ENCODE results near the gene ACVR1B.
A peak's percentile ranks its signal among the peaks of the same experiment; 100 is the strongest.

Gene ACVR1B

DNA sequence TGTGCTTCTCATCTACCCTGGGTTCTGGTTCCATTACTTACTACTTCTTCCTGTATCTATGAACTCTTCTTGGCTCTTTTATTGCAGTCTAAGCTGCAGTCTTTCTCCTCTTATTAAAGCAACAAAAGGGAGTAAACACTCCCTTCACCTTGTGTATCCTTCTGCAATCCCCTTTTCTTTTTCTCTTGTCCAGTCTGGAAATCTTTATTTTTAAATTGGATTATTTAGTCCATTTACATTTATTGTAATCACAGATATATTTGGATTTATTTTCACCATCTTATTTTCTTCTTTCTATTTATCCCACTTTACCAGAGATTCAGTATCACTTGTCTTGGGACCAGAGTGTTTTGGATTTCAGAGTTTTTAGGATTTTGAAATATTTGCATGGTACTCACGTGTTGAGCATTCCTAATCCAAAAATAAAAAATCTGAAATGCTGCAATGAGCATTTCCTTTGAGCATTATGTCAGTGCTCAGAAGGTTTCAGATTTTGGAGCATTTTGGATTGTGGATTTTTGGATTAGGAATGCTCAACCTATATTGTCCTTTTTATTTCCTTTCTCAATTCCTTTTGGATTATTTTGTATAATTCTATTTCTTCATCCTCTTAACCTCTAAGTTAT is 6.8 kb upstream of the ACVR1B start:
- DNase-seq = no peak

DNA sequence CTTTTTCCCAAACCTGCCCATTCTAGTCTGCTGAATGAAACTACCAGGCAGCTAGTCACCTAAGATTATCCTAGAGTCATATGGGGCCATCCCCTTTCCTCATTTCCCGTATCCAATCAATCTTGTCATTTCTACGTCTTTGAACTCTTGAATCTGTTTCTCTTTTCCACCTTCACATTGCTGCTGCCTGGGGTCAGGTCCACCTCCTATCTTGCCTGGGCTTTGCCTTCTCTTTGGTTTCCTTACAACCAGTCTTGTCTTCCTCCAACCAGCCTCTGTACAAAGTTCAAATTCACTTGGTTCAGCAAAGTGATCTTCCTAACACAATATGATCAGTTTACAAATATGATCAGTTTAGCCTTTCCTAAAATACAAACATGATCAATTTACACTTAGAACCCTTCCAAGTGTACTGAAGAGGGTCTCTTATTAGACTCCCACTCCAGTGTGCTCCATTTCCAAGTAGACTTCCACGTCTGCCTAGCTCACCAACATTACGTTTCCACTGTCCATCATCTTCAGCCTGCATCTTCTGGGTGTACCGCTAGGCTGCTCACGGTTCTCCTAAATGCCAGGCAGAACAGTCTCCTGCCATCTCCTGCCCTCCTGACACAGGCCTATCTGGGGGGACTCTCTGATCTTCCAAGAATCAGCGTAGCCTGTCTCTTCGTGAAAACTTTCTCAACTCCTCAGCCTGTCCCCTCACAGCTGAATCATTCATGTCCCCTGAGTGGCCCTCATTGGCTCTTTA is 4.1 kb upstream of the ACVR1B start:
- no peak for DNase-seq

DNA sequence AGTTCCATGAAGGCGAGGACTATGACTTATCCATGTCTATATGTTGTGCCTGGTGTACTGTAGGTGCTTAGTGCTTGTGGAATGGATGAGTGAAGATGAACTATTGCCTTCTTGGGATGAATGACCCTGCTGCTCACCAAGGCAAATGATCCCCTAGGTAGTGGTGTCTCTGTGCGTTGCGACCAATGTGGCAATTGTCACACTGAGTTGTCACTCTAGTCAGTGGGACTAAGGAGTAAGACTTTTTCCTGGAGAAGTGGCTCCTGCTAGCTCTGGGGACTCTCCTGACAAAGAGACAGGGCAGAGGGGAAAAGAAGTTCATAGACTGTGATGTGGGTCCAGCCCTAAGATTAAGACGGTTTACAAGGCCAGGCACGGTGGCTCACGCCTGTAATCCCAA is 3.4 kb upstream of the ACVR1B start:
- no peak for DNase-seq

DNA sequence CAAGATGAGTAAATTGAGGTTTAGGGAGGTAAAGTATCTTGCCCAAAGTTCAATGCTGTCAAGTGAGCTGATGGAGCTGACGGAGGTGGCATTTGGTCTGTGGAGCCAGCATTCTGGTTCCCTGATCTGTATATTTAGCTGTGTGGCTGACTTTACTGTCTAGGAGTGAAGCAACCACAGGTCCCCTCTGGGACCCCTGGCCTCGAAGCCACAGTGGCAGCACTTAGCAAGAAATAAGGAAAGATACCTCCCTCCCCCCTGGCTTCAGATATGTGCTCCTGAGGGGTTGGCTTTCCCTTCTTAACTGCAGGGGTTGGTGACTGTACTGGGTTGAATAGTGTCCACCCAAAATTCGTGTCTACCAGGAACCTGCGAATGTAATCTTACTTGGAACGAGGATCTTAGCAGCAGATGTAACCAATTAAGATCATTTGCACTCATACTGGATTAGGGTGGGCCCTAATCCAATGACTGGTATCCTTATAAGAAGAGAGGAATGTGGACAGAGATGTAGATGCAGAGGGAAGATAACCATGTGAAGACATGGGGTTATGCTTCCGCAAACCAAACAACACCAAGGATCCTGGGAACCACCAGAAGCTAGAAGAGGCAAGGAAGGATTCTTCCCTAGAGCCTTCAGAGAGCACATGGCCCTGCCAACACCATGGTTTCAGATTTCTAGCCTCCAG is 2.0 kb upstream of the ACVR1B start:
- no peak for DNase-seq

DNA sequence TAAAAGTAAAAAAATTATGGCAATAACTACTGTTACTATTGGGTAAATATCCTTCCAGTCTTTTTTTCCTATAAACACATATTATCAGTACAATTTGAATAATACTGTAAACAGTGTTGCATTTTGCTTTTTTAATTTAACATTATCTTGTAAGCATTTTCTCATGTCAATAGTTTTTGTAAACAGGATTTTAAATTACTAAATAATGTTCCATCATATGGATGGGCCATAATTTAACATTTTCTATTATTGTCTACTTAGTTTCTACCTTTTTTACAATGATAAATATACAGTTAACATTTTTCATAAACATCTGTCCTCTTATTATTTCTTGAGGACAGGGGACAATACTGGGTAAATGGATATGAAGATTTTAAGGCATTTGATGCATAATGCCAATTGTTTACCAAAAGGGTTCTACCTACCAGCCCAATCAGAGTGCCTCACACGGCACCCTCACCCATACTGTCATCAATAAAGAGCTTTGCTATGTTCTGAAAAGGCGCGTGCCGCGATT is 759 bp upstream of the ACVR1B start:
- DNase-seq = no peak

DNA sequence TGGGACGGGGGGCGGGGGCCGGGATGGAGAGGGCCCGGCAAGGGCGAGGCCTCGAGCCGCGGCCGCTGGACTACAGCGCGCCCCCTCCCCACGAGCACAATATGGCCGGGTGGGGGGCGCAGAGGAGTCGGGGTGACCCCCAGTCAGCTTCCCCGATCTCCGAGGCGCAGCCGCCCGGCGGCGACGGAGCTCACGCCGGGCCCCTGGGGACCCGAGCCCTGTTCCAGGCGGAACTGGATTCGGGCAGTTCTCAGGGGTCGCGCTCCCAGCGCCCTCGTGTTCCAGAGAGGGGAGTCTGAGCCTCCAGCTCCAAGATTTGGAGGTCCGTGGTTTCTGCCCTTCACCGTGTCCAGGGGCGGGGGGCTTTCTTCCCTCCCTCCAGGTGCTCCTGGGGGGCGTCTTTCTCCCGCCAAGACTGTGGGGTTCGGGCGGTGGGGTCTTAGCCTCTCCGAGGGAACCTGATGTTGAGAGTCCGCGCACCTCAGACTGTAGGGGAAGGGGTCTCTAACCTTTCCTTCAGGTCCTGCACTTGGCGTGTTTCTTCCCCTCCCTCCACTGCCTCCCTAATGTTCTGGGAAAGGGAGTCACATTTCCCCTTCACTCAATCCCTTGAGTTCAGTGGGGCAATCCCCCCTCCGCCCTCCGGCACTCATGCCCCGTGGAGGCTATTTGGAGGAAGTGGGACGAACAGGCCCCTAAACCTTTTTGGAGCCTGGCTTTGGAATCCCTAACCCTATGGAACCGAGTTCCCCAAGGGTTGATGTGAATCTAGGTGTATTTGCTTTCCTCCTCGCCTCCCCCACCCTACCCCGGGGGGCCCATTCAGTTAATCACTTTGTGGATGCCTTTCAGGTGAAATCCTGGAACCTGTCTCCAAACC is 584 bp downstream of the ACVR1B start:
- peak; percentile 15 to 20 for DNase-seq

DNA sequence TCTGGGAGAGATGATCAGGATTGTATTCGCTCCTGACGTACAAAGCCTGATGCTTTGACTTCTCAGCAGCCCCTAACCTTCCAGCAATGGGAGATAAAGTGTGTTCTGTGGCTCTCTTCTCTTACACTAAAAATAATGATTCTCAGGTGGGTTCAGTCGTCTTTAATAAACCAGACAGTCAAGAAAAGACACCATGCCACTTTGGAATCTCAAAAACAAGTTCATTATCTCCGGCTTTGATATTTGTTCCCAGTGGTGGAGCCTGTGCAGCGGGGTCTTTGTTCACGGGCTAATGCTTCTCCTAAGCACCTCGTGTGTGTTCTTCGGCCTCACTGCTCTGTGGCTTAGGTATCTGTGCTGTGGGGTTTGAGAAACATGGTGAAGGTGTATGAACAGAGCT is 1.6 kb downstream of the ACVR1B start:
- no peak for DNase-seq

DNA sequence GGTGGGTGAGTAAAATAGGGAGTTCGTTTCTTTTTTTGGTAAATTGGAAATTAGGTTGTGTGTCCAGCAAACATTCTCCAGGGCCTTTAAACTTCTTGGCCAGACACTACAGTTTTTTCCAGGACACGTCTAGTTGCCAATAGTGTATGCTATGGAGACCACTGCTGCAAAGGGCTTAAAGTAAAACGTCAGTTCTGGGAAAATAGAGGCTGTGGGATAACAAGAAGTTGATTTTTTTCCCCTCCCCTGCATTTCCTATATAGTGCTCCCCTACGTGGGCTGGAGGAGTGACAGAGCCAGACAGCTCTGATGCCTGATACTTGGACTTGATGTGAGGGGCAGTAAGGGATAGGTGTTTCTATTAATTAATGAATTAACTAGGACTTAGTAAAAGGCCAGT is 2.4 kb downstream of the ACVR1B start:
- DNase-seq = no peak

DNA sequence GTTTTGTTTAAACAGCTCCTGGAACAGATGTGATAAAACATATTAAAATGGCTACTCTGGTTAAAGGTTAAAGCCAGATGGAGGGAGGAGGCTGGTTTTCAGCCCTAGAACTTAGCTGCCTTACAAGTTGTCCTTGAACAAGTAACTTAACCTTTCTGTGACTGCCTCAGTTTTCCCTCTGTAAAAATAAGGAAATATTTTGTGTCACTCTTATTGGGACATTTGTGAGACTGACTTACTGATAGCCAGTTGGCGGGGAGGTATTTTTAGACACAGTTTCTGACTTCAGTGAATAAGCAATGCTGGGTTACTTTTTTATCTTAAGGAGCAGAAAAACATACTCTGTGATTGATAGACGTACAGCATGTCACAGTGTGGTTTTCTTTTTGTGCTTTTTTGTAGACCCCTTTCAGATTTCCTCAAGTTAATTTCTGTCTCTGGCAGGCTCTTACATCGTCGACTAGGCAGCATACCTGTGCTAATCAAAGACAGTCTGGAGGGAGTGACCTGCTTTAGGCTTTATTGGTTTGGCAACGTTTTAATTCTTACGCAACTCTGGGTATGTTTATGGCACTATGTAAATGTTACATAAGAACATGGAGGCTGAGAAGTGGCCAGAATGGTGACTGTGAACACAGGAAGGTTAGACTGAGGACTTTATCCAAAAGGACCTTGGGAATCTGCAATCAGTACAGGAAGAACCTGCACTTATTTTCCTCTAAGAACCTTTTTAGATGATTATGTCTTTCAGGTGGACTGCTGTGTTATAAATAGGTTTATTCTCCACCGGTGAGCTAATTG is 3.3 kb downstream of the ACVR1B start:
- DNase-seq = no peak

DNA sequence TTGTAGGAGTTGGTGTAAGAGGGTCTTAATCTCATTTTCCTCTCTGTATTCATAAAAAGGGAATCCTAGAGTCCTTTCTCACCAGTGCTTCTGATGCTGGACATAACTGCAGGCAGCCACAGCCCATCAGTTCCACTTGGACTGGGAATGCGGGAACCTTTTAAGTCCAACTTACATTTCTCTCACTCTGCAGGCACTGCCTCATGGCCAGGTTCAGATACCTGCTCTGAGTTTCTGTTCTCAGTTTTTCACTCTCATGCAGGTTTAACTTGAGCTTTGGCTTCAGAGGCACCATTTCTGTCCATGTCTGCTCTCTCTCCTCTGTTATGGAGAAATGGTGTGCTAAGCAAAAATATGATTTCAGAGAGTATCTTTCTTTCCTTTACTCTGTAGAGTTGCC is 4.2 kb downstream of the ACVR1B start:
- DNase-seq = no peak

DNA sequence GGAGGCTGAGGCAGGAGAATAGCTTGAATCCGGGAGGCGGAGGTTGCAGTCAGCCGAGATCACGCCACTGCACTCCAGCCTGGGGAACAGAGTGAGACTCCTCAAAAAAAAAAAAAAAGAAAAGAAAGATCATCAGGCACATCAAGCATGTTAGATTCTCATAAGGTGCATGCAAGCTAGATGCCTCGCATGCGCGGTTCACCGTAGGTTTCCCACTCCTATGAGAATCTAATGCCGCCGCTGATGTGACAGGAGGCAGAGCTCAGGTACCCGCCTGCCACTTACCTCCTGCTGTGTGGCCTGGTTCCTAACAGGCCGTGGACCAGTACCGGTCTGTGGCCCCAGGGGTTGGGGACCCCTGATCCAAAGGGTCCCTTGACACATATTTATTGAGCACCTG is 7.0 kb downstream of the ACVR1B start:
- no peak for DNase-seq

DNA sequence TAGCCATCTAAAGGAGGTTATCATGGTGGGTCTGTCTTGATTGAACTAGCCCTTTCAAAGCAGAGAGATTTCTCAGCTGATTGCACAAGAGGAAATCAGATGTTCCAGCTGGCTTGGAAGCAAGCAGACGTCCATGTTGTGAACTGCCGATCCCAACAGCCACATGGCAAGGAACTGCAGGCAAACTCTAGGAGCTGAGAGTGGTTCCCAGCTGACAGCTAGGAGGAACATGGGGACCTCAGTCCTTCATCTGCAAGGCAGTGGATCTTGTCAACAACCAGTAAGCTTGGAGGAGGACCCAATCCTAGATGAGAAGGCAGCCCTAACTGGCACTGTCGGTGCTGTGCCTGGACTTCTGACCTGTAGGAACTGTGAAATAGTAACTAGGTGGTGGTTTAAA is 7.7 kb downstream of the ACVR1B start:
- no peak for DNase-seq

DNA sequence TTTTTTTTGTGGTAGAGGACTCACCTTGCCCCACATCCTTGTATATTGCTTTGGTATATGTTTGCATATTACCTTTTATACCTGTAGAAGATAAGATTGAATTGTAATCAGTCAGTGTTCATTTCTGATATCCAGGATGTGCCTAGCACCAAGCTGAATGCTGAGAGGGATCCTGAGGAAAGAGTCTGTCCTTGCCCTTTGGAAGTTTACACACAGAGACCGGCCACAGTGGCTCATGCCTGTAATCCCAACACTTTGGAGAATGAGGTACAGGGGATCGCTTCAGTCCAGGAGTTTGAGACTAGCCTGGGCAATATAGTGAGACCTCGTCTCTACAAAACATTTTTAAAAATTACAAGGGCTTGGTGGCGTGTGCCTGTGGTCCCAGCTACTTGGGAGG is 8.4 kb downstream of the ACVR1B start:
- no peak for DNase-seq

DNA sequence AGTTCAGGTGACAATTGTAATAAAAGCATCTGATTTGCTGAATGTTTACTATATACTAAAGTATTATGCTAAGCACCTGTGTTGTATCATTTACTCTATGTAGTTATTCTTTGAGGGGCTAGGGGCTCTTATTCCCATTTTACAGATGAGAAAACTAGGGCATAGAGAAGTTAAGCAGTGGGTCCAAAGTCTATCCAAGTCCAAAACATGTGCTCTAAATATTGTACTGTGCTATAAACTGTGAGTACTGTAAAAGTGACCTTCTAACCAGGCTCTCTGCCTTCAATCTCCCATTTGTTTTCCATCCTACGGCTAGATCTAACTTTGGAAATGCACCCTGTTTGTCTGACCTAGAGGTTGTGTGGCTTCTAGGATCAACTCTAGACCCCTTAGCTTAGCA is 9.0 kb downstream of the ACVR1B start:
- no peak for DNase-seq

DNA sequence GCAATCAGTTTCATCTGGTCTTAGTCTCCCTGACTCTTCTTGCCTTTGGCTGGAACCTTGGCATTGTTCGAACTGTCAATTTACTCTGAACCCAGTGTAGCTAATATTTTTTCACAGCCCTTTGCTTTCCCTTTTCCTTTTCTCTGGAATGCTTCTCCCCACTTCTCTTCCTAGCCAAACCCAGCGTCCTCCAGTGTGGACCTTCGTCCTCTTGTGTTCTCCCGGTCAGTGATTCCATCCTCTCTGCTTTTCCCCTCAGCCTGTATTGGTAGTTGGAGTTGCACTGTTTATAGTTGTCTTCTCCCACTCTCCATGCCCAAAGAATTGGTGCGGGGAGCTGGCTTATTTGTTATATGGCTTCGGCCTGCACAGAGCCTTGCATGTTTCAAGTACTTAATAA is 9.4 kb downstream of the ACVR1B start:
- no peak for DNase-seq

DNA sequence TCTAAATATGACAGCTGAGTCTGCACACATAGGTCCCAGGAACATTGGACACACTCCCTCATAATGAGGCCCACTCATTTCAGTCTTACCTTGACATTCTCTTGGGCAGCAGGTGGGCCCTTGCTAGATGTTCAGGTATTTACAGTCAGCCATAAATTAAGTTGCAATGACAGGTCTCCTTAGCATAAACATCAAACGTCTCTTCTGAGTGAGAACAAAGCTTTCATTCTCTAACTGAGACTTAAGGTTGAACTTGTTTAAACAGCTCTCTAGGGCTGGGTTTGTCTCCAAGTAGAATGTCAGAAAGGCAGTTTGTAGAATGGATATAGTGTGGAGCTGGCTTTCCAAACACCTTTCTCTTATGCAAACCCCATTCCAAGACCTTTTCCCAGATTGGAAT is 10.3 kb downstream of the ACVR1B start:
- DNase-seq = no peak

DNA sequence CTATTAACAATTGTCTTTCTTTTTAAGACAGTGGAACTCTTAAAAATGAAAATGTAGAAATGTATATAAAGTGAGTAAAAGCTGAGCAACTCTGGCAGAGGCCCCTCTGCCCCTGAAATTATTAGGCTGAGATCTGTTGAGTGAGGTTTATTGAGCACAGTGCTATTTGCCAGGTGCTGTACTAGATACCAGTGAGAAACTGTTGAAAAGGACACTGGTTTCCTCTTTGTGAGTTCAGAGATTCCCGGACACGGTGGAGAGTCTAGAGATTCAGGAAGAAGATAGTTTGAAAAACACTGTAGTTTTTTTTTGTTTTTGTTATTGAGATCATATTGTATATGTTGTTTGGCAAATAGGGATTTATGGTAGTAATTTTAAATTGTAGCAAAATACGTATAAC is 11.2 kb downstream of the ACVR1B start:
- no peak for DNase-seq

DNA sequence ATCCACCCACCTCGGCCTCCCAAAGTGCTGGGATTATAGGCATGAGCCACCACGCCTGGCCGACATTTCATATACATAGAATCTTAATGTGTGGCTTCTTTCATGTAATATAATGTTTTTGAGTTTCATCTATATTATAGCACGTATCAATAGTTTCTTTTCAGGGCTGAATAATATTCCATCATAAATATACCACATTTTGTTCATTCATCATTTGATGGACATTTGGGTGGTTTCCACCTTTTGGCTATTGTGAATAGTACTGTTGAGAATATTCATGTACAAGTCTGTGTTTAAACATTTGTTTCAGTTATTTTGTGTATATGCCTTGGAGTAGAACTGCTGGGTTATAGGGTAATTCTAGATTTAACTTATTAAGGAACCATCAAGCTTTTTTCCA is 12.0 kb downstream of the ACVR1B start:
- DNase-seq = no peak

DNA sequence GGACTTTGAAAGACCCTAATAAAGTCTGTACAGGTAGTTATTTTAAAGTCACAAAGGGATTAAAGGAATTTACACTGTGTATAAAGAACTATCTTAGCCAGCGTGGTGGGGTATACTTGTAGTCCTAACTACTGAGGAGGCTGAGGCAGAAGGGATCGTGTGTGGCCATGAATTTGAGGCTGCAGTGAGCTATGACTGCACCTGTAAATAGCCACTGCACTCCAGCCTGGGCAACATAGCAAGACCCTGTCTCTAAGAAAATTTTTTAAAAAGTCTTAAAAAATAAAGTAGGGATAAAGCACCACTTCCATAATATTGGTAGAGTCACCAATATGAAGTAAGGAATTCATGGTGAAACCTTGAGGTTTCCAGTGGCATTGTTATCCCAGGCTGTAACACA is 18.1 kb downstream of the ACVR1B start:
- no peak for DNase-seq

DNA sequence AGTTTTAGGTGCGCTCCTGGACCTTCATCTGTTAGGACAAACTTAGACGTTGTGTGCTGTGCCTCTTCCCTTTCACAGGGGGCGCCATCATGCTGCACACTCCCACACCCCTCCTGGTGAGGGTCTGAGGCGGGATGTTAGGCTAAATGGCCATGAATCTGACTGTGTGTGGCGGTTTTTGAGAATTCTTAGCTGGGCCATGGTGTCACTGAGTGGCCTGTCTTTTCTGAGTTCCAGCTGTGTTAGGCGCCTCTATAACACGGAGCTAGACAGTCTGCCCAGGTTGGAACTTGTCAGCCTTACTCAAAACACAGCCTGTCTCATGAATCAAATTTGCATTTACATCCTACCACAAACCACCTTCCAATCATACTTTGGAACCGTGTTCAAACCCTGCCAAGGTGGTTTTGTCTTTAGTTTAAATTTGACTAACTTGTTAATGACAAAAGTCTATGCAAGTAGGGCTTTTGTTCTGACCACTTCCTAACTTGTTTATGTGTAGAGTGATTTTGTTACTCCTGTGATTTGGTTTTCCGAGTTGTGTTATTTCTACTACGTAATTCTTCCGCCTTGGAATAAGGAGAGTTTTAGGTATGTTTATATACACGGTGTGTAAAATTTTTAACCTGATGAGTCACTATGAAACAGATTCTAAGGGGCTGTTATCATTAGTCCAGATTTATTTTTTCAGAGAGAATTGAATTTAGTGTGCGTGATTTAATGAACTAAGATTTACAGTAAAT is 19.6 kb downstream of the ACVR1B start:
- DNase-seq = peak; percentile 16 to 24

DNA sequence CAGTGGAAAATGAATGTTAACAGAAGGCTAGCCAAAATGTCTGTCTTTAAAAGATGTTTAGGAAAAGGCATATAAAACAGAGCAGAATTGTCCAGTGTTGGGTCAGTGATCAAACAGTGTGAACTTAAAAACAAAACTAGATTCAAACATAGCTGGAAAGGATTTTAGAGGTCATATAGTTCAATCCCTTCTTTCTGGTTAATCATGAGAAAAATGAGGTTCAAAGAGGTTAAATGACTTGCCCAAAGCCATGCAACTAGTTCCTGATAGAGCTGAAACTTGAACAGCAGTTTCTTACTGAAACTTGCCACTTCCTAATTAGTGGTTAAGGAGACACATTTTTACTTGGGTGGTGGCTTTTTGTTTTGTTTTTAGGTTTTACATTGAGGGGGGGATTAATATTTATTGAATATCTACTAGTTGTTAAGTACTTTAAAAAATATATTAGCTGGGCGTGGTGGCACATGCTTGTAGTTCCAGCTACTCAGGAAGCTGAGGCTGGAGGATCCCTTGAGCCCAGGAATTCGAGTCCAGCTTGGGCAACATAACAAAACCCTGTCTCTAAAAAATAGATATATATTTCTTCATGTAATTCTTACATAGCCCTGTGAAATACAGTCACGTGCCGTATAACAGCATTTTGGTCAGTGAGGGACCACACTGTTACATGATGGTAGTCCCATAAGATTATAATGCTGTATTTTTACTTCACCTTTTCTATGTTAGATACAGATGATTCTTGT is 20.4 kb downstream of the ACVR1B start:
- DNase-seq = no peak

All from activated CD4-positive, alpha-beta T cell treated with anti-CD3 and anti-CD28 coated beads for 4 hours (primary cell).